GM19395 (cell line): ENCODE data around the gene ERVK3-1.
"Not testable (repeated sequence)": the region's sequence is repeated elsewhere in the genome, so short reads cannot be mapped to it uniquely, and the experiment has no call there.

ENCODE experiments used
- ATAC-seq: cut with Tn5 transposase; IDR thresholded peaks from one replicate; pipeline ENCODE4 v1.9.1; 2021; ENCODE audit warnings: mild to moderate bottlenecking, moderate library complexity; ENCODE audit not compliant: unreplicated experiment

Gene ERVK3-1, protein sequence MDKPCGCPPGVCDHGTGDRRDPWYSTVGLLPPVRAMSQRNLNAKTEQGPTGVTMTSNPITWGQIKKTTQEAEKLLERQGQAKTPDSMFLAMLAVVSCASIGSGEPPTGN

DNA sequence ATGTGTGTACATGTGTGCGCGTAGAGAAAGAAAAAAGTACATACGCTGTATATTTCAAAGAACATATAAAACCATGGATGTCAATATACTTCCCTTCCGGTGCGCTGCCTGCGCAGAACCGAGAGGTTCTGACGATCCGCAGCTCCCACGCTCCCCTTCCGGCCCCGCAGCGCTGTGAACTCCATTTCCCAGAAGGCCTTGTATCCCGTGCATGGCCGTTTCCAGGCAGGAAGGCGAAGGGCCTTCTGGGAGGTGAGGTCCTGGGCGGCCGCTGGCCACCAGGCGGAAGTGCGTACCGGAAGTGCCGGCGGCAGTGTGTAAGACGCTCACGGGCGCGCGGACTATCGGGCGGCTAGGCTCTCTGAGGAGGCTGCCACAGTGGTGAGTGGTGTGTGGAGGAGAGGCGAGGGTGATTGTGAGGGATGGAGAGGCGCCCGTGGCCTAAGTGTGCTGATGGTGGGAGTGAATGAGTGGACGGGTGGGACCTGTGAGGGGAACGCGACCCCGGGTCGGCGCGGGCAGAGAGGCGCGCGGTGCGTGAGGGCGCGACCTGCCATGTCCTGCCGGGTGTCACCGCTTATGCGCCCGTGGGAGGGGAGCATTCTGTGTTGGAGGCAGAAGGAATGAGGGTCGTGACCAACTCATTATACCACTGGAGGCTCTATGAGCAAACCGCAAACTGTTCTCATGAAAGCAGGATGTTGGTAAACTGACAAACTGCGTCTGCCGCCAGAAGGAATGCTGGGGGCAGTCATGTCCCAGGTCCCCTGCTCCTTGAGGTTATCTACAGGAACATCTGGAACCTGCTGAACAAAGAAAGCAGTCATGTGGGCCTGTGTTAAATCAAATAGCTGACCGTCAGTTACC, at the start of gene ERVK3-1:
TSS of gene ERVK3-1 (plus strand) at position 313 of the 867 bp plus-strand sequence. CDS start 6,792 bp downstream, outside the sequence.
- peak; percentile 96 for ATAC-seq

DNA sequence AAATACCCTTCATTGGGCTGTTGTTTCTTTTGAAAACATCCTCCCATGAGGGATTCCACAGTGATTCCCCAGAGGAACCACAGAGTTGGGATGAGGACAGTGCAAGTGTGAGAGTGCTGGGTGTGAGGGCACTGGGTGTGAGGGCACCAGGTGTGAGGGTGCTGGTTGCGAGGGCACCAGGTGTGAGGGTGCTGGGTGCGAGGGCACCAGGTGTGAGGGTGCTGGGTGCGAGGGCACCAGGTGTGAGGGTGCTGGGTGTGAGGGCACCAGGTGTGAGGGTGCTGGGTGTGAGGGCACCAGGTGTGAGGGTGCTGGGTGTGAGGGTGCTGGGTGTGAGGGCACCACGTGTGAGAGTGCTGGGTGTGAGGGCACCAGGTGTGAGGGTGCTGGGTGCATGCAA, 46.9 kb upstream of the ERVK3-1 start:
- not testable (repeated sequence) for ATAC-seq

DNA sequence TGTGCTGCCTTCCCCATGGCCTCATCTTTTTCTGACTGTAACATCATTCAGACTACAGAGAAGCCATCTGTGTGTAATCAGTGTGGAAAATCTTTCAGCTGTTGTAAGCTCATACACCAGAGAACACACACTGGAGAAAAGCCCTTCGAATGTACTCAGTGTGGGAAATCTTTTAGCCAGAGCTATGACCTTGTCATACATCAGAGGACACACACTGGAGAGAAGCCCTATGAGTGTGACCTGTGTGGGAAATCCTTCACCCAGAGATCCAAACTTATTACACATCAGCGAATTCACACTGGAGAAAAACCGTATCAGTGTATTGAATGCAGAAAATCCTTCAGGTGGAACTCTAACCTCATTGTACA, 43.6 kb upstream of the ERVK3-1 start:
- ATAC-seq: no peak

DNA sequence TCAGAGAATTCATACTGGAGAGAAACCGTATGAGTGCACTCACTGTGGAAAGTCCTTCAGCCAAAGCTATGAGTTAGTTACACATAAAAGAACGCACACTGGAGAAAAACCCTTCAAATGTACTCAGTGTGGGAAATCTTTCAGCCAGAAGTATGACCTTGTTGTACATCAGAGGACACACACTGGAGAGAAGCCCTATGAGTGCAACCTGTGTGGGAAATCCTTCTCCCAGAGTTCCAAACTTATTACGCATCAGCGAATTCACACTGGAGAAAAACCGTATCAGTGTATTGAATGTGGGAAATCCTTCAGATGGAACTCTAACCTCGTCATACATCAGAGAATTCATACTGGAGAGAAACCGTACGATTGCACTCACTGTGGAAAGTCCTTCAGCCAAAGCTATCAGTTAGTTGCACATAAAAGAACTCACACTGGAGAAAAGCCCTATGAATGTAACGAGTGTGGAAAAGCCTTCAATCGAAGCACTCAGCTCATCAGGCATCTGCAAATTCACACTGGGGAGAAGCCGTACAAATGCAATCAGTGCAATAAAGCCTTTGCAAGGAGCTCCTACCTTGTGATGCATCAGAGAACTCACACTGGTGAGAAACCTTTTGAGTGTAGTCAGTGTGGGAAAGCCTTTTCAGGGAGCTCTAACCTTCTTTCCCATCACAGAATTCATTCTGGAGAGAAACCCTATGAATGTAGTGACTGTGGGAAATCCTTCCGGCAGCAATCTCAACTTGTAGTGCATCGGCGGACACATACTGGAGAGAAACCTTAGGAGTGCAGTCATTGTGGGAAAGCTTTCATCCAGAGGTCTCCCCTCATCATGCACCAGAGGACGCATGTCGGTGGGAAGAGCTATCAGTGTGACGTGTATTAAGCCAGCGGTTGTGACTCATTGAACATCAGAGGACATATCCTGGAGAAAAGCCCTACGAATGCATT, 42.9 kb upstream of the ERVK3-1 start:
- no peak for ATAC-seq

DNA sequence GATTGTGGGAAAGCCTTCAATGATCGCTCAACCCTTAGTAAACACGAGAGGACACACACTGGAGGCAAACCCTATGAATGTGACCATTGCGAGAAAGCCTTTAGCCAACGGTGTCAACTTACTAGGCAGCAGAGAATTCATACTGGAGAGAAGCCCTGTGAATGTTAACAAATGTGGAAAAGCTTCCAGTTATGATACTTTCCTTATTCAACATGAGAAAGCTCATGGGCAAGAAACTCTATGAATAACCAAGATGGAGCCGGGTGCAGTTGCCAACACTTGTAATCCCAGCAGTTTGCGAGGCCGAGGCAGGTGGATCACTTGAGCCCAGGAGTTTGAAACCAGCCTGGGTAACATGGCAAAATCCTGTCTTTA, 42.3 kb upstream of the ERVK3-1 start:
- ATAC-seq: no peak

DNA sequence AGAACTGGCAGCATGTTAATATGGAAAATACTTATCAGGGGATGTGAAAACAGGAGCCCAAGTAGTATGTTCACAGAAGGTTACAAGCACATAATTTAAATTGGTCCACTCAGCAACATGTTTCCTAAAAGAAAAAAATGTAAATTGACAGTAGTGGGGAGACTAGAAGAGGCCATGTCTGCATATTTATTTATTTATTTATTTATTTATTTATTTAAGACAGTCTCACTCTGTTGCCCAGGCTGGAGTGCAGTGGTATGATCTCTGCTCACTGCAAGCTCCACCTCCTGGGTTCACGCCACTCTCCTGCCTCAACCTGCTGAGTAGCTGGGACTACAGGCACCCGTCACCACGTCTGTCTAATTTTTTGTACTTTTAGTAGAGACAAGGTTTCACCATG, 40.1 kb upstream of the ERVK3-1 start:
- ATAC-seq: no peak

DNA sequence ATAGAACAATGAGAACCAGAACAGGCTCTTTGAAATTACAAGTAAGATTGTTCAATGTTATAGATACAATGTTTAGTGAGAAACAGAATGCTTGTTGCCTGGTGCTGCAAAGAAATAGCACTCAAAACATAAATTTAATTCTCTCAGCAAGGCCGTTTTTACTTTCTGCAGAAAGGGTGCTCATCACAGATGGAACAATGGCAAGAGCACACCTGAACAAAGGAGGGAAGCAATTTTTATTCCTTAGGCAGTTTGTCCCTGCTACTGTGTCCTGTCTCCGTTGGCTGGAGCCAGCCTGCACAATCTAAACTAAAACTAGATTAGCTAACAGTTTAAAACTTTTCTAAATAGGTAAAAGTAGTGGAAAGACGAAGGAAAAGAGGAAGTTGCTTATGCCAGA, 36.8 kb upstream of the ERVK3-1 start:
- ATAC-seq: no peak

DNA sequence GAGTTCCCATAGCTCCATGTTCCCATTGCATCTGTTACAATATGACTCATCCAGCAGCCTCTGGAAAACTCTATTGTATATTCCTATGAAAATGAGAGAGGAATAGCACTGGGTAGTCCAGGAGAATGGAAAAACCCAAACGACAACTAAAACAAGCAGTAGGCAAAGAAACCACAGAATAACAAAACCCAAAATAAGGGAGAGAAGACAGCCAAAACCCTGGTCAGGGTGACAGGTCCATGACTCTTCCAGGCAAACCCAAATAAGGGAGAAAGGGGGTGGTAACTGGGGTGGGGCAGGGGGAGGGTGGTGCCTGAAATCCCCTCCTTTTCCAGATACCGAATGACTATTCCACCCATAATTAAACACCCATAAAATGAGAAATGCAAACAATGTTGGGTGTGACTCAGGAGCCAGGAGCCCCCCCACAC, 30.4 kb upstream of the ERVK3-1 start:
- no peak for ATAC-seq

DNA sequence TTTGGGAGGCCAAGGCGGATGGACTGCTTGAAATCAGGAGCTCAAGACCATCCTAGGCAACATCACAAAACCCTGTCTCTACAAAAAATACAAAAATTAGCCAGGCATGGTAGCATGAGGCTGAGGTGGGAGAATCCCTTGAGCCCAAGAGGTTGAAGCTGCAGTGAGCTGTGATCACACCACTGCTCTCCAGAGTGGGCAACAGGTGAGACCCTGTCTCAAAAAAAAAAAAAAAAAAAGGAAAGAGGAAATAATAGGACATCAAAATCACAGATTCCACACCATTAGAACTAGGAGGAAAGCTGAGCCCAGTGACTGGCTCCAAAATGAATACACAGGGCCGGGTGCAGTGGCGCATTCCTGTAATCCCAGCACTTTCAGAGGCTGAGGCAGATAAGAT, 29.6 kb upstream of the ERVK3-1 start:
- ATAC-seq: no peak

DNA sequence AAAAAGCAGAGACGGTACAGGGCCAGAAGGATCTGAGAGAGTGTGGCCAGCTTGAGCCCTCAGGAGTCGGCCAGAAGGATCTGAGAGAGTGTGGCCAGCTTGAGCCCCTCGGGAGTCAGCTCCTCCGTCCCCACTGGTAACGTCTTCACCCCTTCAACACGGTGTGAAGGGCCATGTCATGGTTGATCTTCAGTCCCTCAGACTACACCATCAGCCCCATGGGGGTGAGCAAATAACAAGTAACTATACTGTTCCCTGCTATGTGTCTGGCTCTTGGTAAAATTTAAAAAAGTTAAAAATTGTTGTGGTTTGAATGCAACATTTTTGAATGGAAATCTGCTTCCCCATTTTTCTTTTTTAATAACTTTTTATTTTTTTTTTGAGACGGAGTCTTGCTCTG, 28.0 kb upstream of the ERVK3-1 start:
- no peak for ATAC-seq

DNA sequence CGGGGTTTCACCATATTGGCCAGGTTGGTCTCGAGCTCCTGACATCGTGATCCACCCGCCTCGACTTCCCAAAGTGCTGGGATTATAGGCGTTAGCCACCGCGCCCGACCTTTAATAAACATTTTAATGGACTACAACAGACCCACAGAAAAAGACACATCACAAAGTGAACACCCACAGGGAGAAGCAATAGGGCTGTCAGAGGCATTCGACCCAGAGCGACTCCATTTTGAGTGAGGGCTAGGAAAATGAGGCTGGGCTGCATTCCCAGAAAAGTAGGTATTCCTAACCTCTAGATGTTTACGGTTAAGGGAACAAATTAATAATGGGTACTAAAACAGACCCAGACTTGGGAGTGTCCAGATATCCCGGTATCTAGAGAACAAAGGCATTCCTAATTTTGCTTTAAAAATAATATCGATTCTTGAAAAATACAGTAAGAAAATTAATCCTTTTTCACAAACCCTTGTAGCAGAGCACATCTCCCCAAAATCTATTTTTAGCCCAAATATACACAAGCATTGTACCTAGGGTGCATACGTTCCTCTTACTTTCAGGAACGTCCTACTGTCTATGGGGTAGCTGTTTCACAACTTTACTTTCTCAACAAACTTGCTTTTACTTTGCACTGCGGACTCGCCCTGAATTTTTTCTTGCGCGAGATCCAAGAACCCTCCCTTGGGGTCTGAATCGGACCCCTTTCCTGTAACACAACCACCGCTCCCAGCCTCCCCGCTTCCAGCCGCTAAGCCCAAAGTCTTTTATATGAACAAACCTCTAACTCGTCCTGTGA, 27.2 kb upstream of the ERVK3-1 start:
- ATAC-seq: no peak

DNA sequence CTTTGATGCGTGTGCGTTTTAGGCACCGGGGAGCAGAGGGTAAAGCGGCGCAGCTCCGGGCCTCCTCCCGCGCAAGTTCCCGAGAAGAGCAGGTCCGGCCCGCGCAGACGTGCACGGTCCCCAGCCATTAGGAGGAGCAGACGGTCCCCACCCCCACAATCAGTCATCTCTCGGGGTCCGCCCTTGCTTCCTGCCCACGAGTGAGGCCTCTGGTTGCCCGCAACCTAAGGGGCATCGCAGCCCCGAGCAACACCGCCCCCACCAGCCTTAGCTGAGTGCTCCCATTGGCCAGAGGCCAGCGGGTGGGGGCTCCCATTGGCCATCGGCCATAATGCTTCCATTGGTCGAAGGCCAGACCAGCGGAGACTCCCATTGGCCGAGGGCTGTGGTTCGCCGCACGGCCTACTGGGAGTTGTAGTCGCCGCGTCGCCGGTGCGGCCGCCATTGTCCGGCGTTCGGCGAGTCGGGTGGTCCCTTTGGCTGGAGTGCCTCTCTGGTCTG, 26.6 kb upstream of the ERVK3-1 start, which contains the start of gene ZNF8:
TSS of gene ZNF8 (plus strand) at position 415 of the 501 bp plus-strand sequence. CDS start 127 bp downstream, outside the sequence.
- ATAC-seq: peak; percentile 98

DNA sequence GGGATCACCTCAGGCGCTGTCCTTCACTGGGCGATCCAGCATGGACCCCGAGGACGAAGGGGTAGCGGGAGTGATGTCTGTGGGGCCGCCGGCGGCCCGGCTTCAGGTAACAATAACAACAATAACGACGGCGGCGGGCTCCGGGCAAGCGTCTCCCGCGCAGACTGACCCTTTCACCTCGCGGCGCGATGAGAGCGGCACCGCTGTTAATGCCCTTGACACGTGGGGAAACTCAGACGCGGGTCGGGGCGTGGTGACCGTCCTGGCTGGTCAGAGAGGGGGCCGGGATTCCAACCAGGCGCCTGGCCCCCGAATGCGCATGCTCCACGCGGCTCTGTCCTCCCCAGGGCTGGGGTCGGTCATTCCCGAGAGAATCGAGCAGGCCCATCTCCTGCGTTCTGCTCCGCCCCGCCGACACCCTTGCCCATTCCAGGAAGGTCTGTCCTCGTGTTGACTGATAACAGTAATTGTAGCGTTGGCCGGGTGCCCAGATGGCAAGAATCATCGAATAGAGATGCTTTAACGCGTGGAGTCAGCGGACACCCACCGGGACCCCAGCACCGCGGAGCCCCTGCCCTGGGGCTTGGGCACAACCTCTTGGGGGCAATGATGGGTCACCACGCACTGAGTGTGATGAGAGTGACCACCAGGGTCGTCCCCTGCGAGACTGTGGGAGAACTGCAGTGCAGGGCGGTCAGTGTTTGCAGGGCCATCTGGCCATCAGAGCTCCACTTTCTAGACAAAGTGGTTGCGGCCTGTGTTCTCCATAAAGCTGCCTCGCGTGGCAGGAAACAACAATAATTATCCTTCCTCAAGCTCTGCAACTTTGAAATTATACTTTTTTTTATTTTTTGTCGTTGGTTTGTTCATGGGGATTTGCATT, 25.9 kb upstream of the ERVK3-1 start:
- peak; percentile 48 for ATAC-seq

DNA sequence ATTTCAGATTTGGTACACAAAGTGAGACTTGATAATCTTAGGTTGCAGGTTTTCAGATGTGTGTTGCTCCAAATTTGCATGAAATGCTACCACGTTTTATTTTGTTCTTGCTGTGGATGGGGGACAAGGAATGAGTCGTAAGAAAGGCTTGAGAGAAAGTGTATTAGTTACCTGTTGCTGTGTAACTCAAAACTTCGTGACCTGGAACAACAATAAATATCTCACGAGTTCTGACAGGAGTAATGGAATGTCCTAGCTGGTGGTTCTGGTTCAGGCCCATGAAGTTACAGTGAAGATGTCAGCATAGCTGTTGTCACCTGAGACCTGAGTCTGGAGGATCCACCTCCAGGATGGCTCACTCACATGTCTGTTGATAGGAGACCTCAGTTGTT, 25.3 kb upstream of the ERVK3-1 start:
- ATAC-seq: no peak

DNA sequence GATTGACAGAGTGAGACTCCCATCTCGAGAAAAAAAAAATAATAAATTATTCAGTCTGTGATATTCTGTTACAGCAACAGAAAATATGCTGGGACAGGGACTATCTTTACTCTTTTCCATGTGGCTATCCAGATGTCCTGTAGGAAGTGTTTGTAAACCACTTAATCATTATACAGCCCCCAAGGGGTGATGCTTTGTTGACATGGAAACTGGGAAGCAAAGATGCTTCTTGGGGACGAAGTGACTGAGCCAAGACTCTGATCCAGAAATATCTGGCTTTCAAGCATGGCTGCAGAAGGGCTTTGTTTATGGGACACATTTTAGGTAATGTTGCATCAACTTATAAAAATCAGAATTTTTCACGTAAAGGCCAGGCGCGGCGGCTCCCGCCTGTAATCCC, 21.0 kb upstream of the ERVK3-1 start:
- ATAC-seq: no peak

DNA sequence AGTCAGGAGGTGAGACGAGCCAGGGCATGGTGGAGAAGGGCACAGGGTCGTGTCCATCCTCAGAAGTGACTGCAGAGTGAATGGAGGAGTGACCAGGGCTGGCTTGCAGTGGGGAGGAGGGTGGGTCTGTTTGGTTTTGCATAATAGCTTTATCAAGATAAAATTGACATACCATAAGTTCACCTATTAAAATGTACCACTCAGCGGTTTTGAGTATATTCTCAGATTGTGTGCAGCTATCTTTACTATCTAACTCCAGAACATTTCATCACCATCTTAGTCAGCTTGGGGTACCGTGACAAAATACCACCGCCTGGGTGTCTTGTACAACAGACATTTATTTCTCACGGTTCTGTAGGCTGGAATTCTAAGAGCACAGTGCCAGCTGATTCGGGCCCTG, 13.2 kb upstream of the ERVK3-1 start:
- ATAC-seq: no peak

DNA sequence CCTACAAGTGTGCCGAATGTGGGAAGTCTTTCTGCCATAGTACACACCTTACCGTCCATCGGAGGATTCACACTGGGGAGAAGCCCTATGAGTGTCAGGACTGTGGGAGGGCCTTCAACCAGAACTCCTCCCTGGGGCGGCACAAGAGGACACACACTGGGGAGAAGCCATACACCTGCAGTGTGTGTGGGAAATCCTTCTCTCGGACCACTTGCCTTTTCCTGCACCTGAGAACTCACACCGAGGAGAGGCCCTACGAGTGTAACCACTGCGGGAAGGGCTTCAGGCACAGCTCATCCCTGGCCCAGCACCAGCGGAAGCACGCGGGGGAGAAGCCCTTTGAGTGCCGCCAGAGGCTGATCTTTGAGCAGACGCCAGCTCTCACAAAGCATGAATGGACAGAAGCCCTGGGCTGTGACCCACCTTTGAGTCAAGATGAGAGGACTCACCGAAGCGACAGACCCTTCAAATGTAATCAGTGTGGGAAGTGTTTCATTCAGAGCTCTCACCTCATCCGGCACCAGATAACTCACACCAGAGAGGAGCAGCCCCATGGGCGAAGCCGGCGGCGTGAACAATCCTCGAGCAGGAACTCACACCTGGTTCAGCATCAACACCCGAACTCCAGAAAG, 10.3 kb upstream of the ERVK3-1 start:
- no peak for ATAC-seq

DNA sequence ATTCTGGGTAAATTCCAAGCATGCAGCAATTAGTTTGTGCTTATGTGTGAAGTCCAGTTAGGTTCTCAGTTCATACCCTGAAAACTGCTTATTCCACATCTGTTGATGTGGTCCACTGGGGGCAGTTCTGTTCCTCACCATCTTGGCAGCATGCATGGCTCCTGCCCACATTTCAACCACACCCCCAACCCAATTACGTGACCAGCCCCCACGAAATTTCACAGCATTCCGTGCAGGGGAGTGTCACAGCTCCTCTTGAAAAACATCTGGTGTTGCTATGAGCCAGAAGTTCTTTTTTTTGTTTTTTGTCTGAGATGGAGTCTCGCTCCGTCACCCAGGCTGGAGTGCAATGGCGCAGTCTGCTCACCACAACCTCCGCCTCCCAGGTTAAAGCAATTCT, 9.1 kb upstream of the ERVK3-1 start:
- no peak for ATAC-seq

DNA sequence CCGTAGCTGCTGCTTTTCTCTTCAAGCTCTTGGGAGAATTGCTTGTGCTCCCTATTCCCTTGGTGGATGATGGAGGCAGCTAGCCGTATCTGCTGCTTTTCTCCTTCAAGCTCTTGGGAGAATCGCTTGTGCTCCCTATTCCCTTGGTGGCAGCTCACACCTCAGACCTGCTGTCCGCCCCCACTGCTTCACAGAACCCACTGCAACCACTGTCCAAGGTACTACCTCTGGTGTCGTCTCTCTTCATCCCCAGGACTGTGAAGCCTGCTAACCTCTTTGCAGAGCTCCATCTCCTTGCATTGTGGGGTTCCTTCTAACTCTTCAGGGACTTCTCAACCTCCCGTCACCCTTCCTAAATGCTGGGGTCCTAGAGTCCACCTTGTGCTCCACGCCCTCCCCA, 4.6 kb upstream of the ERVK3-1 start:
- ATAC-seq: no peak
